Activated T-helper 2 cell treated with anti-CD3 and anti-CD28 coated beads, Interferon-gamma antibody, Interleukin-2, Interleukin-4, amounts not matched to agents 10 μg/mL and 5 μg/mL and 100 μg/mL, durations not matched to agents 14 hours and 24 hours and 36 hours (primary cell): ENCODE results near the gene PSTPIP1. TPM values are rescaled to one million over a fixed set of nuclear protein-coding genes. Genes with fewer than 3 reads are reported as not detected.

Source experiments
- DNase-seq: peaks from one replicate; pipeline ENCODE4 v3.0.0; 2021; ENCODE audit warnings: low spot score
- H3K27ac Mint-ChIP-seq: one replicate; pipeline ENCODE4 v1.8.0; 2021; ENCODE audit warnings: mixed read lengths
- H3K27me3 Mint-ChIP-seq: one replicate; pipeline ENCODE4 v1.8.0; 2021; ENCODE audit warnings: low read depth, mixed read lengths
- H3K36me3 Mint-ChIP-seq: one replicate; pipeline ENCODE4 v1.8.0; 2021; ENCODE audit warnings: low read depth, mixed read lengths
- H3K4me1 Mint-ChIP-seq: one replicate; pipeline ENCODE4 v1.8.0; 2021; ENCODE audit warnings: low read depth, mixed read lengths
- H3K4me3 Mint-ChIP-seq: one replicate; pipeline ENCODE4 v1.8.0; 2021; ENCODE audit warnings: low read depth, mild to moderate bottlenecking, moderate library complexity, mixed read lengths
- H3K9me3 Mint-ChIP-seq: one replicate; pipeline ENCODE4 v1.8.0; 2021; ENCODE audit warnings: mixed read lengths
- intact Hi-C: fragments of 100-400 bp; cut with micrococcal nuclease; formaldehyde crosslinking; loops from one replicate; pipeline ENCODE4 v1.15.1; 2023
- total RNA-seq: library from RNA; stranded (reverse); gene quantifications from 2 replicates; pipeline ENCODE4 v1.2.3, GENCODE V29; 2022

Gene PSTPIP1
- total RNA-seq, 1 donor from 2014 or later = 169 TPM

DNA sequence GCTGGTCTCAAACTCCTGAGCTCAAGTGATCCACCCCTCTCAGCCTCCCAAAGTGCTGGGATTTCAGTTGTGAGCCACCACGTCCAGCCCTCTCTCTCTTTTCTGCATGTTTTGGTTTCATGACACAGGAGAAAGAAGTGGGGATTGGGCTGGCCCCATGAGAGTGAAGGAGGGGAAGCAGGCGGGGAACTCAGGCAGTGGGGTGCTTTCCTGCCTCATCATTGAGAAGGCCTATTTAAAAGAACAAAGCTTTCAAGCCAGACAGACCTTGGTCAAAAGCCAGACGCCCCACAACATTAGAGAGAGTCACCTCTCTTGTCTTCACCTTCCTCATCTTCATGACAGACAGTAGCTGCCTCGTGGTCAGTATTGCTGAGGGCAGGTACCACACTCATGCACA, 15.9 kb downstream of the PSTPIP1 start:
- Mint-ChIP-seq H3K4me1 (peaks cover 65% of the 10 kb centered on the region), H3K27ac (peak overlapping the region; percentile 74), H3K9me3 (no peaks in the 10 kb centered on the region), H3K27me3 (no peaks in the 10 kb centered on the region), H3K4me3 (no peak overlapping the region), H3K36me3 (peaks cover 66% of the 10 kb centered on the region)
- intact Hi-C loops = no loop called here
- DNase-seq = no peak

- peaks cover 53% of the 10 kb centered on the region for H3K36me3 Mint-ChIP-seq
- H3K4me1 Mint-ChIP-seq = peaks cover 61% of the 10 kb centered on the region
- no peaks in the 10 kb centered on the region for H3K9me3 Mint-ChIP-seq
- H3K27me3 Mint-ChIP-seq = no peaks in the 10 kb centered on the region
- no peak overlapping the region for H3K4me3 Mint-ChIP-seq
- no peak for DNase-seq
- intact Hi-C loops = no loop called here
- peak overlapping the region; percentile 84 for H3K27ac Mint-ChIP-seq
Observed at GRCh38 chr15:77012117-77012712, 17.3 kb downstream of the PSTPIP1 start.

DNA sequence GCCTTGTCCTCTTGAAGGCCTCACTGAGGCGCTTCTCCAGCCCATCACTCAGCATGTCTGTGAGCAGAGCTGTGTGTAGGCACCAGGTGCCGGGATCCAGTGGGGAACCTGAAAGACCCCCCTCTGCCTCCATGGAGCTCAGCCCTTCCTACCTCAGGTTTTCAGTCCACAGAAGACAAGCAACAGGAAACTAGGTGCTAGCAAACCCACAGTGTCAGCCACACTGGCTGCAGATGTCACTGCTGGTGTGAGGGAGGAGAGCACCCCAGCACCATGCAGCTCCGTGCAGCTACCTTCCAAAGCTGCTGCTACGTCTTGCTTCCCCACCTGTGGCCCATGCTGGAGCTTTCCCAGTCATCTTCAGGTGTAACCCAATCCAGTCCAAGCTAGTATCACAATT, 17.9 kb downstream of the PSTPIP1 start:
- Mint-ChIP-seq H3K27me3 (no peaks in the 10 kb centered on the region), H3K9me3 (no peaks in the 10 kb centered on the region), H3K36me3 (peaks cover 55% of the 10 kb centered on the region), H3K4me3 (peak overlapping the region; percentile 63), H3K4me1 (peaks cover 62% of the 10 kb centered on the region), H3K27ac (peak overlapping the region; percentile 84)
- intact Hi-C loops = loop anchor here (1.0 kb wide), 1 partner anchor 10 kb away; no protein-coding TSS in a partner anchor
- peak; percentile 48 for DNase-seq

- H3K4me1 Mint-ChIP-seq = peaks cover 70% of the 10 kb centered on the region
- H3K4me3 Mint-ChIP-seq = peak overlapping the region; percentile 39
- H3K27me3 Mint-ChIP-seq = no peaks in the 10 kb centered on the region
- peak overlapping the region; percentile 84 for H3K27ac Mint-ChIP-seq
- intact Hi-C loops = loop anchor here (1.0 kb wide), 3 partner anchors 9 to 25 kb away; no protein-coding TSS in a partner anchor
- peaks cover 59% of the 10 kb centered on the region for H3K36me3 Mint-ChIP-seq
- no peaks in the 10 kb centered on the region for H3K9me3 Mint-ChIP-seq
- peak; percentile 80 for DNase-seq
Observed at GRCh38 chr15:77013776-77014131, 18.8 kb downstream of the PSTPIP1 start.

DNA sequence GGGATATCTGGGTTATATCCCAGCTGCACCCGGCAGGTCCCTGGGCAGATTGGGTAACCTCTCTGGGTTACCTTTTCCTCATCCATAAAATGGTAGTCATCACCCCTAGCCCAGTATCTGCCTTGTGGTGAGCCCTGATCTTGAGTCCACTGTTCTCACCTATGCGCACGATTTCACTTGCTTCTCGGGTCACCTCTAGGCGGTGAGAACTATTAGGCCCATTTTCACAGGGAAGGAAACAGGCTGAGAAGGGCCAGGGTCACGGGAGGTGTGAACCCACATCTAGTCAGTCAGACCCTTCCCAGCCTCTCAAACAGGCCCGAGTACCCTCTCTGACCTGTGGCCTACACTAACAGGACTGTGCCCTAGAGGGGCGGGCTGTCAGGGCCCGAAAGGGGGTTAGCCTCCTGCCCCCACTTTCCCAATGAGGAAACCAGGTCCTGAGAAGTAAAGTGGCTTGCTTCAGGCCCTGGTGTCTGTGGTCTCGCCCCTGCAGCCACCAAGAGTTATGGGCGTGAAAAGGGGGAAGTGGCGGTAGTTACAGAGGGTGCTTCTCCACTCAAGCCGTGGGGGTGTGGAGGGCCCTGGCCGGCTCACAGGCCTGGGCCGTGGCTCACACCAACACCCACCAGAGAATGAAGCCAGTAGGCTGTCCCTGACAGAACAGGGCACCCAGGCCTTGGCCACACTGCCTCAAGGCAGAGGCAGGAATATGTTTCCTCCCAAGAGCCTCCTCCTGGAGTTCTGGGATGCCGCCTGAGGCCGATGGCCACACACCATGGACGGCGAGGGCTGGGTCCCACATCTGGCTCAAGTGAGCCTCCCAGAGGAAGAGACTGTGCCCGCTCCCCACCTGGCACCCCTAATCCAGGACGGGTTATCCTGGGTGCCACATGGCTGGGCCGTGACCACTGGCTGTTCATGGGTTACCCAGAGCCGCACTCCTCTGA, 19.5 kb downstream of the PSTPIP1 start:
- H3K4me1 Mint-ChIP-seq = peaks cover 73% of the 10 kb centered on the region
- no peaks in the 10 kb centered on the region for H3K27me3 Mint-ChIP-seq
- peak overlapping the region; percentile 39 for H3K4me3 Mint-ChIP-seq
- H3K9me3 Mint-ChIP-seq = no peaks in the 10 kb centered on the region
- peaks cover 63% of the 10 kb centered on the region for H3K36me3 Mint-ChIP-seq
- intact Hi-C loops = loop anchor here (1.0 kb wide), 2 partner anchors 8 to 26 kb away; no protein-coding TSS in a partner anchor
- H3K27ac Mint-ChIP-seq = peak overlapping the region; percentile 84
- DNase-seq = no peak

- intact Hi-C loops = no loop called here
- H3K9me3 Mint-ChIP-seq = no peaks in the 10 kb centered on the region
- H3K4me1 Mint-ChIP-seq = peaks cover 77% of the 10 kb centered on the region
- H3K27me3 Mint-ChIP-seq = no peaks in the 10 kb centered on the region
- peaks cover 67% of the 10 kb centered on the region for H3K36me3 Mint-ChIP-seq
- DNase-seq = no peak
- H3K4me3 Mint-ChIP-seq = peak overlapping the region; percentile 13
- H3K27ac Mint-ChIP-seq = peak overlapping the region; percentile 84
Observed at GRCh38 chr15:77015646-77016320, 20.9 kb downstream of the PSTPIP1 start.

- Mint-ChIP-seq H3K36me3 (peaks cover 69% of the 10 kb centered on the region), H3K4me3 (no peak overlapping the region), H3K4me1 (peaks cover 77% of the 10 kb centered on the region), H3K27ac (peak overlapping the region; percentile 63), H3K27me3 (no peaks in the 10 kb centered on the region), H3K9me3 (no peaks in the 10 kb centered on the region)
- intact Hi-C loops = no loop called here
- no peak for DNase-seq
Observed at GRCh38 chr15:77016321-77016695, 21.4 kb downstream of the PSTPIP1 start.

GRCh38 chr15:77017091-77017660, 22.2 kb downstream of the PSTPIP1 start:
- Mint-ChIP-seq H3K4me3 (no peak overlapping the region), H3K36me3 (peaks cover 69% of the 10 kb centered on the region), H3K9me3 (no peaks in the 10 kb centered on the region), H3K27me3 (no peaks in the 10 kb centered on the region), H3K27ac (peak overlapping the region; percentile 100), H3K4me1 (peaks cover 80% of the 10 kb centered on the region)
- intact Hi-C loops = no loop called here
- DNase-seq = no peak

DNA sequence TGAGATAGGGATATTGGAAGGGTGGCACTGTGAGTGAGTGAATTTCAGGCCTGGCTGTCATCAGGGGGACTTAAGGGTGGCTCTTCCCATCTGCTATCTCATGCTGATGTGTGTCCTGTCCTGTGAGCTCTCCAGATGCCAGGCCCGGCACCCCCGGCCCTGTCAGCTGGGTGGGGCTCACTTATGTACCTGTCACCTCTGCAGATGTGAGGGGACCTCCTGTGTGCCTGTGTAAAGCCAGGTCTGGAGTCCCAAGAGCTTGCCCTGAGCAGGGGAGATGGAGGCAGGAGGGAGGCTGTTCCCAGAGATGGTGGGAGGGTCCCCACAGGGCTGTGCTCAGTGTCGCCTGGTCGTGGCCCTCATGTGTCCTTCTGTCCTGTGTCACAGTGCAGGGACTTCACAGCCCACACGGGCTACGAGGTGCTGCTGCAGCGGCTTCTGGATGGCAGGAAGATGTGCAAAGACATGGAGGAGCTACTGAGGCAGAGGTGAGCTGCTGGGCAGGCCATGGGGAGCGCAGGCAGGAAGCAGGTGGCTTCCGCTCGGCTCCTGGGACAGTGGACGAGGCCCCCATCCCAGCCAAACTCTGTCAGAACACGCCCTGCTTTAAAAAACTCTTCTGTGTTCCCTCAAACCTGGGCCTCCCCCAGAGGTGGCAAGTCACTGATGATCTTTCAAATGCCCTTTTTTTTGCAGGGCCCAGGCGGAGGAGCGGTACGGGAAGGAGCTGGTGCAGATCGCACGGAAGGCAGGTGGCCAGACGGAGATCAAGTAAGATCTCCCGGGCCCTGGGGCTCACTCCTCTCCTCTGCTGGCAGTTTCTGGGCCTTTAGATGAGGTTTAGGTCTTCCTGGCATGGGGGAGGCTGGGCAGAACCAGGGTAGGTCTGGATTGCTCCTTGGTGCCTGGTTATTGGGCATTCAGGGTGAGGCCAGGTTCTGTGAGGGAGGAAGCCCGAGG, 23.1 kb downstream of the PSTPIP1 start:
- intact Hi-C loops = no loop called here
- no peaks in the 10 kb centered on the region for H3K9me3 Mint-ChIP-seq

DNA sequence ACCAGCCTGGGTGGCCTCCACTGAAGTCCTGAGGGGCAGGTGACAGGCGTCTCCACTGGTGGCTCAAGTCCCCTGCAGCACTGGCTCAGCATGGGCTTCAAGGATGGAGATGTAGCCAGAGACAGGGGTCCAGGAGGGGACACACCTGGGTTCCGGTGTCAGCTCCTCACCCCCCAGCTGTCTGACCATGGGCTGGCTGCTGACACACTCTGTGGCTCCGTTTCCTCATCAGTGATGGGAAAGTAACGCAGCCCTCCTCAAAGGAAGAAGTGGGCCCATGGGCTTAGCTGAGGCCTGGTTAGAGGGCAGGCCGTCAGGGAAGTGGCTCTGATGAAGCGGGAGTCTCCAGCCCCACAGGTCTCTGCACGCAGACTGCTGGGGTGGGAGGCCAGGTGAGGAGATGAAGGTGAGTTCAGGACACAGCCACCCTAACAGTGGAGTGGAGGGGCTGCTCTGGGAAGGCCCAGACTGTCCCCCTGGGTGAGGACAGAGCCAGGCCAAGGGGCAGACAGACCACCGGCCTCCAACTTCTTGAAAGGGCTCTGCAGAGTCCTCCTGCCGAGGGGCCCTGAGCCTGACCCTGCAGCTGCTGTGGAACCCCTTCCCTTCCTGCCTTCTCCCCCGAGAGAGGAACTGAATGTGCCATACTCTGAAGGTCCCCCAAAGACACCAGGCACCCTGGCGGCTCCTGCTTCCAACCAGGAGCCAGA, 24.0 kb downstream of the PSTPIP1 start:
- Mint-ChIP-seq H3K4me3 (no peak overlapping the region), H3K9me3 (no peaks in the 10 kb centered on the region), H3K4me1 (peaks cover 79% of the 10 kb centered on the region), H3K27me3 (no peaks in the 10 kb centered on the region), H3K36me3 (peaks cover 73% of the 10 kb centered on the region), H3K27ac (peak overlapping the region; percentile 100)
- DNase-seq = no peak
- intact Hi-C loops = no loop called here

More for the DNA sequence above, 23.1 kb downstream of the PSTPIP1 start:
- Mint-ChIP-seq H3K36me3 (peaks cover 69% of the 10 kb centered on the region), H3K4me3 (no peak overlapping the region), H3K4me1 (peaks cover 79% of the 10 kb centered on the region), H3K27ac (peak overlapping the region; percentile 100), H3K27me3 (no peaks in the 10 kb centered on the region)
- no peak for DNase-seq
